ENCODE results near the gene RDH14. TPM values are rescaled to one million over a fixed set of nuclear protein-coding genes. Genes with fewer than 3 reads are reported as not detected.

Gene RDH14
- total RNA-seq, 4 donors from 2014 or later = 11.8 to 24.4 (median 17.7) TPM

DNA sequence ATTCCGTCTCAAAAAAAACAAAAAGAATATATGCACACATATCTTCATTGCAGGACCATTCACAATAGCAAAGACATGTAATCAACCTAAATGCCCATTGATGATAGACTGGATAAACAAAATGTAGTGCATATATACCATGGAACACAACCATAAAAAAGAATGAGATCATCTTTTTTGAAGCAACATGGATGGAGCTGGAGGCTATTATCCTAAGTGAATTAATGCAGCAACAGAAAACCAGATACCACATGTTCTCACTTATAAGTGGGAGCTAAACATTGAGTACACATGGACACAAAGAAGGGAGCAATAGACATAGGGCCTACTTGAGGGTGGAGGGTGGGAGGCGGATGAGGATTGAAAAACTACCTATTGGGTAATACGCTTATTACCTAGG lies 20.2 kb upstream of the RDH14 start:
- TF ChIP-seq CTCF (IDR thresholded peaks at IDR 0.05) (no peak), POLR2A (IDR thresholded peaks at IDR 0.05) (no peak)
- WGBS, 2 donors = 92 to 93% methylated on average over 3 of the region's 3 CpGs
- H3K9me3 ChIP-seq = peaks cover 0 to 19% (median 7%) of the 10 kb centered on the region in 3 donors
- no peak for DNase-seq
- H3K36me3 ChIP-seq = no peaks in the 10 kb centered on the region
- H3K27me3 ChIP-seq = no peaks in the 10 kb centered on the region
- H3K27ac ChIP-seq = no peak overlapping the region
- H3K4me3 ChIP-seq = no peak overlapping the region
- intact Hi-C loops (cut with DNase I) = no loop called here
- H3K4me1 ChIP-seq = no peaks in the 10 kb centered on the region

DNA sequence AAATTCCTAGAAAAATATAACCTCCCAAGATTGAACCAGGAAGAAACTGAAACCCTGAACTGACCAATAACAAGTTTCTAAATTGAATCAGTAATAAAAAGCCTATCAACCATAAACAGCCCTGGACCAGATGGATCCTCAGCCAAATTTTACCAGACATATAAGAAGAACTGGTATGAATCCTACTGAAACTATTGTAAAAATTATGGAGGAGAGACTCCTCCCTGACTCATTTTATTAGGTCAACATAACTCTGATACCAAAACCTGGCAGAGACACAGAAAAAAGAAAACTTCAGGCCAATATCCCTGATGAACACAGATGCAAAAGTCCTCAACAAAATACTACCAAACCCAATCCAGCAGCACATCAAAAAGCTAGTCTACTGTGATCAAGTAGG lies 17.6 kb upstream of the RDH14 start:
- TF ChIP-seq CTCF (IDR thresholded peaks at IDR 0.05) (no peak), POLR2A (IDR thresholded peaks at IDR 0.05) (no peak)
- H3K27me3 ChIP-seq = no peaks in the 10 kb centered on the region
- intact Hi-C loops (cut with DNase I) = no loop called here
- peaks cover 0 to 9% (median 0%) of the 10 kb centered on the region in 3 donors for H3K9me3 ChIP-seq
- H3K4me1 ChIP-seq = no peaks in the 10 kb centered on the region
- no peak for DNase-seq
- no peak overlapping the region for H3K4me3 ChIP-seq
- no peak overlapping the region for H3K27ac ChIP-seq
- no peaks in the 10 kb centered on the region for H3K36me3 ChIP-seq

DNA sequence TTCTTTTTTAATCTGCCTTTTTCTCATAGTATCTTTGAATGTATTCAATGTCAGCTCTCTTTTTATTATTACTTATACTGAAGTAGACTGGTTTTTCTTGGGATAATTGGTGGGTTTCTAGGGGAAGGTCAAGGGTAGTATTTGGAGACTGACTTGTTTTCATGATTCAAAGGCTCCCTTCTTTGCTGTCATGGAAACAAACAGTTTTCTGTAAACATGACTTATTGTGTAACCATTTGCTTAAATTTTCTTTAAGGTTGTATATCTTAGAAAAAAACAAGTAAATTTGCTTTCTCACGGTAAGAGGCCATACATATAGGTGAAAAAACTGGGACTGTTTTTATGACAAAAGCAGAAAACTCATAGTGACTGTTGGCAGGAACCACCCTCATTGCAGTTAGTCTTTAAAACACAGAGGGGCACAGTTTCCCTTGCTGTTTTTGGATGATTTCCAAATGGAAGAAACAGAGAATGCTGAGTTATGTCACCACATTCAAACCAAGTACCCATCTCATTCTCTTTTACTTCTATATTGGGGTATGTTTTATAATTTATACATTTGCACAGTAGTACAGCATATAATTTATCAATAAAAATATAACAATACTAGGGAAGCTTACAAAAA lies 5.8 kb upstream of the RDH14 start:
- DNase-seq = no peak
- intact Hi-C loops (cut with DNase I) = no loop called here
- Histone ChIP-seq H3K4me1 (peaks cover 0 to 4% (median 0%) of the 10 kb centered on the region in 3 donors), H3K27ac (no peak overlapping the region), H3K36me3 (peaks cover 0 to 39% (median 0%) of the 10 kb centered on the region in 3 donors), H3K27me3 (no peaks in the 10 kb centered on the region), H3K4me3 (no peak overlapping the region), H3K9me3 (peaks cover 0 to 9% (median 7%) of the 10 kb centered on the region in 3 donors)
- TF ChIP-seq CTCF (IDR thresholded peaks at IDR 0.05) = no peak
- TF ChIP-seq POLR2A (IDR thresholded peaks at IDR 0.05) = no peak
- WGBS, 2 donors = 63 to 81% methylated on average over 1 of the region's 1 CpG

GRCh38 chr2:18560797-18561085 lies 288 bp upstream of the RDH14 start:
- Histone ChIP-seq H3K4me1 (peaks cover 0 to 49% (median 13%) of the 10 kb centered on the region in 3 donors), H3K27me3 (no peaks in the 10 kb centered on the region), H3K4me3 (peak overlapping the region; percentile 68 to 99 (median 90)), H3K9me3 (peaks cover 0 to 9% (median 7%) of the 10 kb centered on the region in 3 donors), H3K36me3 (peaks cover 0 to 26% (median 0%) of the 10 kb centered on the region in 3 donors), H3K27ac (peak overlapping the region; percentile 94 to 100 (median 98))
- no peak for DNase-seq
- 3 to 10% methylated on average over 2 to 3 of the region's 3 CpGs for WGBS, 2 donors
- TF ChIP-seq POLR2A (IDR thresholded peaks at IDR 0.05) (no peak), CTCF (IDR thresholded peaks at IDR 0.05) (no peak)
- intact Hi-C loops (cut with DNase I) = no loop called here

DNA sequence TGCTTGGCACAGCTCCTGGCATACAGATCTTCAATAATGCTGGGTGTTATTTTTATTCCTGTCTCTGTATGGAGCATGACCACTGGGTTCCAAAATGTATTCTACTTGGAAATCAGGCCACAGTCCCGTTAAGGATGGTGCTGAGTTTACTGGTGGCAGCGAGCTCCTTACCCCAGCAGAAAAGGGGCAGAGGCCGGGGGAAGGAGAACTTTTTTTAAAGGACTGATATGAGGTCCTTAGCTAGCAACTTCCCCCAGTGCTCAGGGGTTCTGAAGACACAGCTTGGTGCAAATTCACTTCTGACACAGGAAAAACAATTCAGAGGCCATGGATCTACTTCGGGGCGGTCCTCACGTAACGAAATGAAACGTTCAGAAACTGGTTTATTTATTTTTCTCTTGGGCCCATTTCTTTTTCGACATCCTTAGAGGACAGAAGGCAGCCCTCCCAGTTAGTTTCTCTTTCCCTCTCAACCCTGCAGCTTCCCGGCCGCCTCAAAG lies 872 bp downstream of the RDH14 start:
- Histone ChIP-seq H3K27me3 (no peaks in the 10 kb centered on the region), H3K4me1 (peaks cover 0 to 49% (median 13%) of the 10 kb centered on the region in 3 donors)
- intact Hi-C loops (cut with DNase I) = no loop called here

More for the DNA sequence above, 872 bp downstream of the RDH14 start:
- H3K27ac ChIP-seq = peak overlapping the region; percentile 94 to 100 (median 98)
- no peak for DNase-seq
- peaks cover 0 to 9% (median 7%) of the 10 kb centered on the region in 3 donors for H3K9me3 ChIP-seq
- peaks cover 0 to 26% (median 0%) of the 10 kb centered on the region in 3 donors for H3K36me3 ChIP-seq
- 0 to 1% methylated on average over 11 of the region's 11 CpGs for WGBS, 2 donors
- H3K4me3 ChIP-seq = peak overlapping the region; percentile 68 to 99 (median 90)
- TF ChIP-seq POLR2A (IDR thresholded peaks at IDR 0.05) = no peak
- no peak for TF ChIP-seq CTCF (IDR thresholded peaks at IDR 0.05)
